DOHH2 (cell line): Measurements from ENCODE around the gene PHF14.

Source experiments
- H3F3A ChIP-seq: fragments of 200-600 bp; sonication (generic), shearing (Covaris generic); 2 replicates; pipeline ENCODE4 v1.6.0; 2016; ENCODE audit warnings: antibody characterized with exemption, mild to moderate bottlenecking; ENCODE audit not compliant: control insufficient read depth, insufficient read depth
- H3K27ac ChIP-seq: fragments of 200-600 bp; sonication (generic); 2 replicates; pipeline ENCODE4 v1.5.1; 2014; ENCODE audit warnings: low read depth, mild to moderate bottlenecking, low read length, moderate library complexity
- H3K27me3 ChIP-seq: fragments of 200-600 bp; sonication (generic); 2 replicates; pipeline ENCODE4 v1.6.1; 2014; ENCODE audit warnings: mild to moderate bottlenecking, low read length, mixed read lengths; ENCODE audit not compliant: control insufficient read depth
- H3K36me3 ChIP-seq: fragments of 200-600 bp; sonication (generic); 2 replicates; pipeline ENCODE4 v1.6.1; 2014; ENCODE audit warnings: mild to moderate bottlenecking, low read length, moderate library complexity, mixed read lengths; ENCODE audit not compliant: control insufficient read depth
- H3K4me1 ChIP-seq: fragments of 200-600 bp; sonication (generic); 2 replicates; pipeline ENCODE4 v1.6.1; 2014; ENCODE audit warnings: mild to moderate bottlenecking, low read length, mixed read lengths; ENCODE audit not compliant: control insufficient read depth
- H3K4me2 ChIP-seq: fragments of 200-600 bp; sonication (generic); 2 replicates; pipeline ENCODE4 v1.6.0; 2014; ENCODE audit warnings: mild to moderate bottlenecking, low read length, moderate library complexity
- H3K4me3 ChIP-seq: fragments of 200-600 bp; sonication (generic); 2 replicates; pipeline ENCODE4 v1.5.1; 2014; ENCODE audit warnings: mild to moderate bottlenecking, low read length, mixed read lengths
- H3K79me2 ChIP-seq: fragments of 200-600 bp; sonication (generic); 2 replicates; pipeline ENCODE4 v1.6.1; 2014; ENCODE audit warnings: mild to moderate bottlenecking, low read length, mixed read lengths; ENCODE audit not compliant: control insufficient read depth
- H3K9me2 ChIP-seq: fragments of 200-600 bp; sonication (generic); replicated peaks from 2 replicates; pipeline ENCODE4 v1.6.1; 2014; ENCODE audit warnings: mild to moderate bottlenecking, low read length, mixed read lengths; ENCODE audit not compliant: control insufficient read depth
- H3K9me3 ChIP-seq: fragments of 200-600 bp; sonication (generic); 2 replicates; pipeline ENCODE4 v1.6.1; 2014; ENCODE audit warnings: antibody characterized with exemption, low read length, mixed read lengths; ENCODE audit not compliant: control insufficient read depth, insufficient read depth
- H4K20me1 ChIP-seq: fragments of 200-600 bp; sonication (generic); 2 replicates; pipeline ENCODE4 v1.6.0; 2014; ENCODE audit warnings: low read depth, mild to moderate bottlenecking, antibody characterized with exemption, low read length, moderate library complexity; ENCODE audit not compliant: control insufficient read depth, insufficient read depth
- CTCF ChIP-seq: fragments of 200-600 bp; sonication (generic); IDR thresholded peaks from one replicate; pipeline ENCODE4 v1.5.1; 2014; ENCODE audit warnings: antibody characterized with exemption, mild to moderate bottlenecking, low read depth, low read length; ENCODE audit not compliant: poor library complexity, severe bottlenecking
- EZH2phosphoT487 ChIP-seq: fragments of 200-600 bp; sonication (generic); IDR thresholded peaks from 2 replicates; pipeline ENCODE4 v1.6.1; 2017; ENCODE audit warnings: borderline replicate concordance, mild to moderate bottlenecking, antibody characterized with exemption, low read length, moderate library complexity, mixed read lengths

The PHF14 gene

DNA sequence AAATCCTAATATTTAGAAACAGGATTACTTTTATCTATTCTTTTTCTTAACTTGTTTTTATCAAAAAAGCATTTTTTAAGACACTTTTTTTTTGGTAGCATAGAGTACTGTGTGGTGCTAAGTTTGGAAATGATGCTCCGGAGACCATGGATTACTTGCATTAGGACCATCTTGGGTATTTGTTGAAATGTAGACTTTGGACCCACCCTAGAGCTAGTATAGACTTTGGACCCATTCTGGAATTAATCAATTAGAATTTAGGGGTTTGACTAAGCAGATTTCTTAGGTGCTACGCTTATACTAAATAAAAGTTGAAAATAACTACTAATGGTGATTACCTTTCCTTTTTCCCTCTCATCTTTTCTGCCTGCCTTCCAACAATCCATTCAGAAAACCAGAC is 80.4 kb downstream of the PHF14 start:
- no peaks in the 10 kb centered on the region for H3K4me1 ChIP-seq
- H3K27me3 ChIP-seq, result no peaks in the 10 kb centered on the region
- H3K36me3 ChIP-seq, result peaks cover 71% of the 10 kb centered on the region
- H3K4me2 ChIP-seq, result no peak overlapping the region
- no peak for TF ChIP-seq CTCF
- TF ChIP-seq EZH2phosphoT487, result no peak
- H3F3A ChIP-seq, result no peaks in the 10 kb centered on the region; the same call in none of the 2 replicates
- H3K27ac ChIP-seq, result no peak overlapping the region
- no peaks in the 10 kb centered on the region for H3K79me2 ChIP-seq
- H4K20me1 ChIP-seq, result no peaks in the 10 kb centered on the region
- H3K4me3 ChIP-seq, result no peak overlapping the region
- H3K9me2 ChIP-seq, result no peaks in the 10 kb centered on the region
- no peaks in the 10 kb centered on the region for H3K9me3 ChIP-seq

DNA sequence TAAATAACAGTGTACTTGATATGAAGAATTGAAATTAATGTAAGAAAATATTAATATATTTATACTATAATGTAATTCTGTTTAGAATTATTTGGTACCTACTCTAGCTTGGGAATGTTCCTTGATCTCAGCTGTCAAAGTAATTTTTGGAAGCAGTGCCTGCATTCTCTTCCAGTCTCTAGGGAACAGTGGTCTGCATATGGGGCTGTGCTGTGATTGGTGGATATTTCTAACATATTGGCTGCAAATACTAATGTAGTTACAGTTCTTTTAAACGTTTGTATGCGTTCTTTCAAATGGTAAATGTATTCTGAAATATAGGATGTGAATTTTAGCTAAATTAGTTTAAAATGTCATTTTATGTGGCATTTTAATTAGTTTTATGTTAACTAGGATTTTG is 87.2 kb downstream of the PHF14 start:
- Histone ChIP-seq H3K9me2 (no peaks in the 10 kb centered on the region), H3K4me1 (peaks cover 3% of the 10 kb centered on the region; the same call in 1 of the 2 replicates), H4K20me1 (no peaks in the 10 kb centered on the region), H3K79me2 (no peaks in the 10 kb centered on the region), H3K4me2 (no peak overlapping the region), H3K27me3 (no peaks in the 10 kb centered on the region), H3K36me3 (peaks cover 60% of the 10 kb centered on the region), H3F3A (no peaks in the 10 kb centered on the region; the same call in 1 of the 2 replicates), H3K4me3 (no peak overlapping the region), H3K9me3 (no peaks in the 10 kb centered on the region), H3K27ac (no peak overlapping the region)
- TF ChIP-seq CTCF, result no peak
- no peak for TF ChIP-seq EZH2phosphoT487

DNA sequence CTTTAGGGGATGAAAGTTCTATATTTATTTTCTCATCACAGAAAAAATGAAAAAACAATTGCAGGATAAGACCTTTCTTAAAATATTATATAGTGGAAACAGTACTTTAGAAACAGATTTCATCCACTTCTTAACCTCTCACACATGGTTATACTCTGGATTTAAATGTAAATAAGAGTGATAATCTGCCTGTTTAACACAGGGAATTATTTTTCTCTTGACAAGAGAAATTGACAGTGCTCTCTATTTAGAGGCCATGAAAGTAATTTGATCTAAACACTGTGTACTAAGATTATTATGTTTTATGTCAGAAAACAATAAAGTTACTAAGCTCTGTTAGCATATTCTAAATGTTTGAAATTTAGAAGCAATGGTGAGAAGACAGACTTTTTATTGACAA is 88.4 kb downstream of the PHF14 start:
- H3F3A ChIP-seq, result no peaks in the 10 kb centered on the region; the same call in 1 of the 2 replicates
- no peaks in the 10 kb centered on the region for H4K20me1 ChIP-seq
- H3K36me3 ChIP-seq, result peaks cover 62% of the 10 kb centered on the region
- H3K27ac ChIP-seq, result no peak overlapping the region
- no peak overlapping the region for H3K4me2 ChIP-seq
- H3K27me3 ChIP-seq, result no peaks in the 10 kb centered on the region
- no peaks in the 10 kb centered on the region for H3K79me2 ChIP-seq
- TF ChIP-seq EZH2phosphoT487 (no peak), CTCF (no peak)
- H3K9me2 ChIP-seq, result no peaks in the 10 kb centered on the region
- H3K4me1 ChIP-seq, result peaks cover 3% of the 10 kb centered on the region; the same call in 1 of the 2 replicates
- no peak overlapping the region for H3K4me3 ChIP-seq
- H3K9me3 ChIP-seq, result no peaks in the 10 kb centered on the region

DNA sequence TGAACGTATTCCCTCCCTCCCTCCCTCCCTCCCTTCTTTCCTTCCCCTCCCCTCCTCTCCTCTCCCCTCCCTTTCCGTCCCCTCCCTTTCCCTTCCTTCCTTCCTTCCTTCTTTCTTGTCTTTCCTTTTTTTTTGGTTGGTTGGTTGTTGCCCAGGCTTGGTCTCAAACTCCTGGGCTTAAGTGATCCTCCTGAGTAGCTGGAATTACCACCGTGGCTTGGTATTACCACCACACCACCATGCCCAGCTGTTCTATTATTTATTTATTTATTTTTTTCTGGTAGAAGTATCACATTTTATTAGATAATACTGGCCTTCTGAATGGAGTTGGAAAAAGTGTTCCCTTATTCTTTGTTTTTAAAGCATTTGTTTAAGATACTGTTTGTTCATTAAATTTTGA is 95.9 kb downstream of the PHF14 start:
- TF ChIP-seq EZH2phosphoT487, result no peak
- no peak for TF ChIP-seq CTCF
- H3K27ac ChIP-seq, result no peak overlapping the region
- no peaks in the 10 kb centered on the region for H3K9me3 ChIP-seq
- H3K79me2 ChIP-seq, result no peaks in the 10 kb centered on the region
- no peaks in the 10 kb centered on the region for H3K9me2 ChIP-seq
- H3K4me2 ChIP-seq, result no peak overlapping the region
- H3K4me3 ChIP-seq, result no peak overlapping the region
- peaks cover 38% of the 10 kb centered on the region for H3K36me3 ChIP-seq
- H3F3A ChIP-seq, result no peaks in the 10 kb centered on the region
- H3K4me1 ChIP-seq, result no peaks in the 10 kb centered on the region
- H4K20me1 ChIP-seq, result no peaks in the 10 kb centered on the region
- no peaks in the 10 kb centered on the region for H3K27me3 ChIP-seq
